ENCODE results near the gene DHRSX. TPM values are rescaled to one million over a fixed set of nuclear protein-coding genes. Genes with fewer than 3 reads are reported as not detected.
"Not testable (repeated sequence)": the region's sequence is repeated elsewhere in the genome, so short reads cannot be mapped to it uniquely, and the experiment has no call there.

The DHRSX gene
- polyA plus RNA-seq, 12 donors, result 10.4 to 31.5 (median 12.3) TPM; not detected in 1

- no peak for DNase-seq
Observed at GRCh38 chrX:2521092-2521926, 20.5 kb upstream of the DHRSX start.

DNA sequence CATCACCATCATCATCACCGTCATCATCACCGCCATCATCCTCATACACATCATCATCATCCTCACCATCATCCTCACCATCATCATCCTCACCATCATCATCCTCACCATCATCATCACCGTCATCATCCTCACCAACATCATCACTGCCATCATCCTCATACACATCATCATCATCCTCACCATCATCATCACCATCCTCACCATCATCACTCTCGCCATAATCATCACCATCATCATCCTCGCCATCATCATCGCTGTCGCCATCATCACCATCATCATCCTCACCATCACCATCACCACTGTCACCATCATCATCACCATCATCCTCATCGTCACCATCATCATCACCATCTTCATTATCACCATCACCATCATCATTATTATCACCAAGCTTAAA lies 19.8 kb upstream of the DHRSX start:
- no peak for DNase-seq

DNA sequence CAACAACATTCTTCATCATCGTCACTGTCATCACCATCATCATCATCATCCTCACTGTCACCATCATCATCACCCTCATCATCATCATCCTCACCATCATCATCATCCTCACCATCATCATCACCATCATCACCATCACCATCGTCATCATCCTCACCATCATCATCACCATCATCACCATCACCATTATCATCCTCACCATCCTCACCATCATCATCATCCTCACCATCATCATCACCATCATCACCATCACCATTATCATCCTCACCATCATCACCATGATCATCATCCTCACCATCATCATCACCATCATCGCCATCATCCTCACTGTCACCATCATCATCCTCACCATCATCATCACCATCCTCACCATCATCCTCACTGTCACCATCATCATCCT lies 18.9 kb upstream of the DHRSX start:
- not testable (repeated sequence) for DNase-seq

GRCh38 chrX:2517055-2517454 lies 16.3 kb upstream of the DHRSX start:
- DNase-seq, result no peak

DNA sequence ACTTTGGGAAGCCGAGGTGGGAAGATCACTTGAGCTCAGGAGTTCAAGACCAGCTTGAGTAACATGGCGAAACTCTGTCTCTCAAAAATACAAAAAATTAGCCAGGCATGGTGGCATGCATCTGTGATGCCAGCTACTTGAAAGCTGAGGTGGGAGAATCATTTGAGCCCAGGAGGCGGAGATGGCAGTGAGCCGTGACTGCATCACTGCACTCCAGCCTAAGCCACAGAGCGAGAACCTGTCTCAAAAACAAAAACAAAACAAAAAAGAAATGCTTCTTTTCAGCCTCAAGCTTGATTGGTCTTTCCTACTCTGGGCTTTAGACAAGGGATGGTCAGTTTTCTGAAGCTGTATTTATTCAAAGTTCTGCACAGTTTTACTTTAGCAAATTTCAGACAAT lies 15.8 kb upstream of the DHRSX start:
- no peak for DNase-seq

GRCh38 chrX:2514131-2514530 lies 13.4 kb upstream of the DHRSX start:
- DNase-seq, result no peak

DNA sequence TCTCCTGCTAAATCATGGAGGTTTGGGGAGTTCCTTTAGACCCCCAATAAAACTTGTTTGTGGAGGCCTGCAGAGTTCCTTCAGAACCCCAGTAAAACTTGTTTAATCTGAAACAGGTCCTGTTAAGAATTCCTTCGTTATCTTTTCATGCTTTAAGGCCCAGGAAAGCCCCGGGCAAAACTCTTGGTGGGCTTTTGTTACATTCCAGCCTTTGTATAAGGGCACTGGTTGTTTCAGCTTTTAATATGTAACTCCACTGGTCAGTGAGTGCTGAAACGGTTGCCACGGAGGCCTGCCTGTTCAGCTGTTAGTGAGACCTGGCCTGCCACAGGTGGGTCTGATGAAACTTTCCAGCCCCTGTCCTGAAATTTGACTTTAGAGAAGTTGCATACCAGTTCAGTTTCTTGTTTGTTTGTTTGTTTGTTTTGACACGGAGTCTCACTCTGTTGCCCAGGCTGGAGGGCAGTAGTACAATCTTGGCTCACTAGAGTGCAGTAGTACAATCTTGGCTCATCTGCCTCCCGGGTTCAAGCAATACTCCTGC lies 12.4 kb upstream of the DHRSX start:
- DNase-seq, result no peak

- no peak for DNase-seq
Observed at GRCh38 chrX:2512501-2512900, 11.7 kb upstream of the DHRSX start.

GRCh38 chrX:2511326-2511725 lies 10.6 kb upstream of the DHRSX start:
- no peak for DNase-seq

- DNase-seq, result no peak
Observed at GRCh38 chrX:2508648-2509335, 8.0 kb upstream of the DHRSX start.

GRCh38 chrX:2507904-2508627 lies 7.3 kb upstream of the DHRSX start:
- no peak for DNase-seq

- DNase-seq, result no peak
Observed at GRCh38 chrX:2507196-2507595, 6.4 kb upstream of the DHRSX start.

DNA sequence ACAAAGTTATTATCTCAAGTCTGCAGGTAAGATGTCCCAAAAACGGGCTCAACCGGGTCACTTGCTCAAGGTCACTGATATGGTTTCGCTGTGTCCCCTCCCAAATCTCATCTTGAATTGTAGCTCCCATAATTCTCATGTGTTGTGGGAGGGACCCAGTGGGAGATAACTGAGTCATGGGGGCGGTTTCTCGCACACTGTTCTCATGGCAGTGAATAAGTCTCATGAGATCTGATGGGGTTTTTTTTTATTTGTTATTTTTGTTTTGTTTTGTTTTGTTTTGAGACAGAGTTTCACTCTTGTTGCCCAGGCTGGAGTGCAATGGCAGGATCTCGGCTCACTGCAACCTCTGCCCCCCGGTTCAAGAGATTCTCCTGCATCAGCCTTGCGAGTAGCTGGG lies 4.6 kb upstream of the DHRSX start:
- not testable (repeated sequence) for DNase-seq

- DNase-seq, result no peak
Observed at GRCh38 chrX:2504706-2505332, 4.0 kb upstream of the DHRSX start.

DNA sequence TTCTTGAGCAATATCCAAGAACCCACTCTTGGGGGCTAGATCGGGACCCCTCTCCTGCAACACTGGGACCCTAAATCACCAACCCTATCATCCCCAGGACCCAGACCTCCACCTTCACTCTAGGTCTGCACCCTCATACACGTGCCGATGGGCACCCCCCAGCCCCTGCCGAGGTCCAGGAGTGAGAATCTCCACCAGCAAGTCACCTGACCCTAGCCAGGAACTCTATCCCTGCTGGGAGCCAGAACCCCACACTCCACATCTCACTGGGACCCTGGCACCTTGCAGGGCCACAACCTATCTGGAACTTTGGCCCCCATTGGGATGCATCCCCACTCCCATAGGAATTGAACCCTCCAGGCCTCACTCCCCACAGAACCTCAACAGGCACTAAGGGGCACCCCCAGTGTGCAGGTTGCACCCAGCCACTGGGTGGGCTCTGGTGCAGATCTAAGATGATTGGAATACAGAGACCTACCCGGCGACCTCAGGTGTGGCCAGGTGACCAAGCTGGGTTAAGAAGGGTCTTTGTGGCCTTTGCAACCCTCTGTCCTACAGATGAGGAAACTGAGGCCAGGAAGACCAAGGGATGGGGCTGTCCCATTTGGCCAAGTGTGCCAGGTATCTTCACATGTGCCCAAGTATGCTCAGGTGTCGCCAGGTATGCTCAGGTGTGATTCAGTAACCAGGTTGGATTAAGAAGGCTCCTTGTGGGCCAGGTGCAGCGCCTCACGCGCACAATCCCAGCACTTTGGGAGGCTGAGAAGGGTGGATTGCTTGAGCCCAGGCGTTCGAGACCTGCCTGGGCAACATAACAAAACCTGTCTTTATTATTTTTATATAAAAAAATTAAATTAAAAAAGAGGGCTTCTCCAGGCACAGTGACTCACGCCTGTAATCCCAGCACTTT lies 3.1 kb upstream of the DHRSX start:
- DNase-seq, result no peak

DNA sequence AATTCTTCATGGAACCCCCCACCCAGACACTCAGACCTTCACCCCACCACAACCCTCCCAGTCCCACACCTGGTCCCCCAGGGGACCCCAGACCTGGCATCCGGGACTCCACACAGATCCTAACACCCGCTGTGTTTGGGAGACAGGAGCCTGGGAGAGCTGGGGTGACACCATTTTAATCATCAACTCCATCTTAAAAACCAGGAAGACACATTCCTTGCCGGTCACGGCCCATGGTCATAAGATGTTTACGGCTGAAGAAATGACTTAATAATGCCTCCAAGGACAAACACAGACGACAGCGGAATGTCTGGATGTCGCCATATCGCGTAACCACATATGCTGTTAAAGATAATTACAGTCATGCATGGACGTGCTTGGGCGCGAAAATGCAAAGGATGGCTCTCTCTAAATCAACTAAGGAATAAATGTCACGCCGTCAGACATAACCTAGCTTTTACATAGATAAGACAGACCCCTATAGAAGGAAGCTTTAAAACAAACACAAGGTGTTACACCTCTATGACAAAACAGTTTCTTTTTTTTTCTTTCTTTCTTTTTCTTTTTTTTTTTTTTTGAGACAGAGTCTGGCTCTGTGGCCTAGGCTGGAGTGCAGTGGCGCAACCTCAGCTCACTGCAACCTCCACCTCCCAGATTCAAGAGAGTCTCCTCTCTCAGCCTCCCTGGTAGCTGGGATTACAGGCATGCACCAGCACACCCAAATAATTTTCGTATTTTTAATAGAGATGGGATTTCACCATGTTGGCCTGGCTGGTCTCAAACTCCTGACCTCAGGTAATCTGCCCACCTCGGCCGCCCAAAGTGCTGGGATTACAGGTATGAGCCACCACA lies 2.1 kb upstream of the DHRSX start:
- no peak for DNase-seq

DNA sequence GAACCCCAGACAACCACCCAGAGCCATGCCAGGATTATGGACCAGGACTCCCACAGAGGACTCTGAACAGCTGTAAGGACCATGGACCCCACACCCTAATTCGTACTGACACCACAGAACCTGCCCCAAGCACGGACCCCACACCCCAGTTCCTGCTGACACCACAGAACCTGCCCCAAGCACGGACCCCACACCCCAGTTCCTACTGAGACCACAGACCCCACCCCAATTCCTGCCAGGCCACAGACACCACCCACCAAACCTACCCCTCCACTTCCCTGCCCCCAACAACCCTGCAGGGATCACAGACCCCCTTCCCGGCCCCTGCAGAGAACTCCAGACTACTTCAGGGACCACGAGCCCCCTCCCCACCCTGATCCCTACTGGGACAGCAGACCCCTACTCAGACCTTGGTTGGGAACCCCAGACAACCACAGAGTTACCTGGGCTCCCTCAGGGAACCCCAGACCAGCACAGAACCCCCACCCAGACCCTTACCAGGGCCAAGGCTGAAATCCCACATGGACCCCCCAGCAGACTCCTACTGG lies 1.4 kb upstream of the DHRSX start:
- DNase-seq, result no peak

DNA sequence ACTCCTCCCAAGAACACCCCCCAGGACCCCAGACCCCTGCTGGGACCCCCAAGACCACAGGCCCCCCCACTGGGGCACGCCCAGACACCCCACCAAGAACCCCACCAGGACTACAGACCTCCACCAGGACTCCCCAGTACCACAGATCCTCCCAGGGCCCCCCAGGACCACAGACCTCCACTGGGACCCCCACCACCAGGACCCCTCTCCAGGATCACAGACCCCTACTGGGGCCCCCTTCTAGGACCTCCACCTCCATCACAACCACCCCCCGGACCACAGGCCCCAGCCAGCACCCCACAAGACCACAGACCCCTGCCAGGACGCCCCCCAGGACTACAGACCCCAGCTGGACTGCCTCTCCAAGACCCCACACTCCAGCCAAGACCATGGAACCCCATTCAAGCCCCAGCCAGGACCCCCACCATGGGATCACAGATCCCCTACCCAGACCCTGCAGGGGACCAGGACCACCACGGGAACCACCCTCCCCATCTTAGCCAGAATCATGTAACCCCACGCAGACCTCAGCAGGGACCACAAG lies 855 bp upstream of the DHRSX start:
- no peak for DNase-seq

GRCh38 chrX:2500091-2500802 lies 529 bp downstream of the DHRSX start:
- DNase-seq, result no peak
